ENCODE results near the gene SANBR. TPM values are rescaled to one million over a fixed set of nuclear protein-coding genes. Genes with fewer than 3 reads are reported as not detected.

Gene SANBR
- total RNA-seq, 1 donor from 2014 or later = 47.3 TPM

GRCh38 chr2:61044636-61045035 lies 21.0 kb upstream of the SANBR start:
- no peak for DNase-seq (ENCODE audit: low spot score)
- no peak overlapping the region for H3K27ac Mint-ChIP-seq
- H3K27ac ChIP-seq = no peak overlapping the region
- no peak overlapping the region for H3K9ac ChIP-seq
- no peaks in the 10 kb centered on the region for H3K4me1 Mint-ChIP-seq
- no peaks in the 10 kb centered on the region for H3K4me1 ChIP-seq
- H3K4me3 ChIP-seq = no peak overlapping the region
- no peak overlapping the region for H3K4me2 ChIP-seq
- H3K9me3 ChIP-seq (ENCODE audit: low read depth) = no peaks in the 10 kb centered on the region
- H3F3A ChIP-seq (ENCODE audit: low read depth) = no peaks in the 10 kb centered on the region
- H3K27me3 ChIP-seq = no peaks in the 10 kb centered on the region
- no peak overlapping the region for H2AFZ ChIP-seq (replicated peaks)
- H3K9me3 Mint-ChIP-seq = peaks cover 4% of the 10 kb centered on the region
- H3K79me2 ChIP-seq (ENCODE audit: low read depth) = no peaks in the 10 kb centered on the region
- peaks cover 17% of the 10 kb centered on the region for H3K36me3 Mint-ChIP-seq
- TF ChIP-seq EZH2 (IDR thresholded peaks at IDR 0.05) = no peak
- TF ChIP-seq, protein P1, sequence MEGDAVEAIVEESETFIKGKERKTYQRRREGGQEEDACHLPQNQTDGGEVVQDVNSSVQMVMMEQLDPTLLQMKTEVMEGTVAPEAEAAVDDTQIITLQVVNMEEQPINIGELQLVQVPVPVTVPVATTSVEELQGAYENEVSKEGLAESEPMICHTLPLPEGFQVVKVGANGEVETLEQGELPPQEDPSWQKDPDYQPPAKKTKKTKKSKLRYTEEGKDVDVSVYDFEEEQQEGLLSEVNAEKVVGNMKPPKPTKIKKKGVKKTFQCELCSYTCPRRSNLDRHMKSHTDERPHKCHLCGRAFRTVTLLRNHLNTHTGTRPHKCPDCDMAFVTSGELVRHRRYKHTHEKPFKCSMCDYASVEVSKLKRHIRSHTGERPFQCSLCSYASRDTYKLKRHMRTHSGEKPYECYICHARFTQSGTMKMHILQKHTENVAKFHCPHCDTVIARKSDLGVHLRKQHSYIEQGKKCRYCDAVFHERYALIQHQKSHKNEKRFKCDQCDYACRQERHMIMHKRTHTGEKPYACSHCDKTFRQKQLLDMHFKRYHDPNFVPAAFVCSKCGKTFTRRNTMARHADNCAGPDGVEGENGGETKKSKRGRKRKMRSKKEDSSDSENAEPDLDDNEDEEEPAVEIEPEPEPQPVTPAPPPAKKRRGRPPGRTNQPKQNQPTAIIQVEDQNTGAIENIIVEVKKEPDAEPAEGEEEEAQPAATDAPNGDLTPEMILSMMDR (IDR thresholded peaks at IDR 0.05) = no peak
- TF ChIP-seq EZH2phosphoT487 (IDR thresholded peaks at IDR 0.05) = no peak
- no peaks in the 10 kb centered on the region for H4K20me1 ChIP-seq (ENCODE audit: low read depth)
- H3K27me3 Mint-ChIP-seq (ENCODE audit: insufficient read depth, low read depth) = peaks cover 3% of the 10 kb centered on the region
- peaks cover 17% of the 10 kb centered on the region for H3K36me3 ChIP-seq
- no peak overlapping the region for H3K4me3 Mint-ChIP-seq

- Histone ChIP-seq H3K4me2 (no peak overlapping the region), H3K4me3 (no peak overlapping the region), H3K27me3 (no peaks in the 10 kb centered on the region), H3K9me3 (ENCODE audit: low read depth) (no peaks in the 10 kb centered on the region), H3F3A (ENCODE audit: low read depth) (no peaks in the 10 kb centered on the region), H4K20me1 (ENCODE audit: low read depth) (no peaks in the 10 kb centered on the region), H3K79me2 (ENCODE audit: low read depth) (no peaks in the 10 kb centered on the region), H3K4me1 (no peaks in the 10 kb centered on the region), H2AFZ (replicated peaks) (no peak overlapping the region), H3K9ac (no peak overlapping the region), H3K27ac (no peak overlapping the region), H3K36me3 (peaks cover 17% of the 10 kb centered on the region)
- DNase-seq (ENCODE audit: low spot score) = no peak
- Mint-ChIP-seq H3K4me3 (no peak overlapping the region), H3K27me3 (ENCODE audit: insufficient read depth, low read depth) (peaks cover 3% of the 10 kb centered on the region), H3K27ac (no peak overlapping the region), H3K9me3 (peaks cover 2% of the 10 kb centered on the region), H3K36me3 (peaks cover 17% of the 10 kb centered on the region), H3K4me1 (no peaks in the 10 kb centered on the region)
- TF ChIP-seq EZH2 (IDR thresholded peaks at IDR 0.05) (no peak), EZH2phosphoT487 (IDR thresholded peaks at IDR 0.05) (no peak)
- TF ChIP-seq, protein P1 (IDR thresholded peaks at IDR 0.05) = no peak
These were observed 20.4 kb upstream of the SANBR start for GRCh38 chr2:61045226-61045625.

DNA sequence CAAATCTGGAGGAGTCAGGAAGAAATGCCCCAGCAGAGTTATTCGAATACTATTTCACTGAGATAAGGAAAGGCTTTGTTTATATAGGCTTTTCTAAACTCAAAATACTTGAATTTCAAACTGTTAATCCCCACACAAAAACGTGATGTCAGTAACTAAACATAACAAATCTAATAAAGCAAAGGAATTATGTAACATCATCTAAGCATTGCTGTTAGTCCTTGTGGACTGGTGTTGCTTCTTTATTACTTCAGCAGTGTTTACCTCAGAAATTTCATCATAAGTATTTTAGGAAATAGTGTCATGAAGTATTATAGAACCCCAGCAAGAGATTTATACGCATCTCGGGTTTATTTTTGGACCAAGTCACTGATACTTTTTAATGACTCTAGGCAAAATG lies 19.7 kb upstream of the SANBR start:
- Histone ChIP-seq H3K4me2 (no peak overlapping the region), H3K36me3 (peaks cover 17% of the 10 kb centered on the region), H3K9ac (no peak overlapping the region), H3K4me1 (no peaks in the 10 kb centered on the region), H3K4me3 (no peak overlapping the region), H3K27me3 (no peaks in the 10 kb centered on the region), H3K79me2 (ENCODE audit: low read depth) (no peaks in the 10 kb centered on the region), H3F3A (ENCODE audit: low read depth) (no peaks in the 10 kb centered on the region), H2AFZ (replicated peaks) (no peak overlapping the region), H3K27ac (no peak overlapping the region), H4K20me1 (ENCODE audit: low read depth) (no peaks in the 10 kb centered on the region), H3K9me3 (ENCODE audit: low read depth) (no peaks in the 10 kb centered on the region)
- H3K4me1 Mint-ChIP-seq = no peaks in the 10 kb centered on the region
- no peak overlapping the region for H3K4me3 Mint-ChIP-seq
- peaks cover 17% of the 10 kb centered on the region for H3K36me3 Mint-ChIP-seq
- no peak overlapping the region for H3K27ac Mint-ChIP-seq
- H3K27me3 Mint-ChIP-seq (ENCODE audit: insufficient read depth, low read depth) = peaks cover 3% of the 10 kb centered on the region
- H3K9me3 Mint-ChIP-seq = no peaks in the 10 kb centered on the region
- DNase-seq (ENCODE audit: low spot score) = no peak
- TF ChIP-seq, protein P1 (IDR thresholded peaks at IDR 0.05) = no peak
- TF ChIP-seq EZH2phosphoT487 (IDR thresholded peaks at IDR 0.05) = no peak
- TF ChIP-seq EZH2 (IDR thresholded peaks at IDR 0.05) = no peak
